ENCODE measurements around the gene MYCBPAP. TPM values are rescaled to one million over a fixed set of nuclear protein-coding genes. Genes with fewer than 3 reads are reported as not detected.

MYCBPAP gene
- total RNA-seq, 1 experiment from 2014 or later = not detected

DNA sequence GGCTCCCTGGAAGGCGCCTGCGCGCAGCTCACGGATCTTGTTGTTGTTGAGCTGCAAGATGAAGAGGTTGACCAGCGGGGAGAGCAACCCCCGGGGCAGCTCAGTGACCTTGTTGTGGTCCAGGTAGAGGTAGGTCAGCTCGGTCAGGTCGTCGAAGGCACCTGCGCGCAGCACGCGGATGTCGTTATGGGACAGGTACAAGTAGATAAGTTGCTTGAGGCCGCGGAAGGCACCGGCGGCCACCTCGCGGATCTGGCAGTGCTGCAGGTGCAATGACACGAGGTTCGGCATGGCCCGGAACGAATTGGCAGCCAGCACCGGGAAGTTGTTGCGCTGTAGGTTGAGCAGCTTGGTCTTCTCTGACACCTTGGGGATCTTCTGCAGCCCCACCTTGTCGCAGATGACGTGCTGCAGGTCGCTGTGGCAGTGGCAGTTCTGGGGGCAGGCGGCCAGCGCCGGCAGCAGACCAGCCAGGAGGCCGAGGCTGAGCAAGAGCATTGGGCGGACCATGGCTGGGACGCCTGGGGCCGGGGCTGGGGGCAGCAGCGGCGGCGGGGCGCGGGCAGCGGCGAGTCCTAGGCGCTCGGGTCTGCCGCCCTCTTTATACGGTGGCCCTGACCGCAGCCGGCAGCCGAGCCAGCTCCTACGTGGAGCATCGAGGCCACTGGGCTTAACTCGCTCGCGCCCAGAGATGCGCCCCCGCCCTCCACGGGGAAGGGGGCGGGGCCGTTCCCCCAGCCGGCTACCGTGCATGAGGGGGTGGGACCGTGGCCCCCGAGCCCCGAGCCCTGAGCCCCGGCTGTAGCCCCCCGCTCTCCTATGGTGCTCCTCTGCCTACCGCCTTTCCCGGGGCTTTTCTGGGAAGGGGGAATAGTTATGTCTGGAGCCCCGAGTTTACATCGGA is 39.7 kb upstream of the MYCBPAP start, which contains the start of gene CHAD:
Gene CHAD, minus strand, starts transcription at position 577 of the 904 bp plus-strand sequence. Its CDS starts 67 bp downstream, at position 510.
- H3K9ac ChIP-seq (ENCODE audit: low read length) = no peak within 1 kb of the TSS
- CTCF ChIA-PET = interaction anchor here (0.5 kb wide), 1 partner anchor 241 kb away, joined by 3 read pairs; no protein-coding TSS in a partner anchor
- H3K4me3 ChIP-seq (replicated peaks in 1 of 2; ENCODE audit: low read depth in 1 of 2, low read length in 2 of 2) = no peak within 1 kb of the TSS

More for the DNA sequence above, 39.7 kb upstream of the MYCBPAP start, which contains the start of gene CHAD:
- Histone ChIP-seq H4K20me1 (ENCODE audit: insufficient read depth) (no peaks in the 10 kb centered on the region), H3K9me3 (ENCODE audit: control insufficient read depth in 1 of 2, insufficient read depth in 1 of 2, low read depth in 1 of 2, low read length in 2 of 2) (no peaks in the 10 kb centered on the region), H3K27ac (ENCODE audit: low read depth, low read length) (no peak within 1 kb of the TSS), H3K4me1 (ENCODE audit: control insufficient read depth in 1 of 2, insufficient read depth in 2 of 2, low read length in 2 of 2) (peaks cover 4 to 16% of the 10 kb centered on the region in 2 experiments; a peak in 2 of 4 replicates), H3K36me3 (ENCODE audit: control insufficient read depth in 1 of 2, insufficient read depth in 2 of 2, low read length in 2 of 2) (no peaks in the 10 kb centered on the region), H3K79me2 (ENCODE audit: insufficient read depth, low read length) (no peaks in the 10 kb centered on the region), H2AFZ (ENCODE audit: low read depth, low read length, poor library complexity, severe bottlenecking) (no peak within 1 kb of the TSS), H3K27me3 (ENCODE audit: insufficient read depth, low read length) (no peaks in the 10 kb centered on the region), H3K9me2 (ENCODE audit: insufficient read depth) (no peaks in the 10 kb centered on the region), H3K4me2 (ENCODE audit: low read length) (no peak within 1 kb of the TSS)
- TF ChIP-seq POLR2A (IDR thresholded peaks at IDR 0.05; ENCODE audit: borderline replicate concordance, extremely low read depth, insufficient read depth, insufficient read length) (no peak), JUND (IDR thresholded peaks at IDR 0.05) (no peak), TCF7L2 (IDR thresholded peaks at IDR 0.05; ENCODE audit: borderline replicate concordance, extremely low read depth, insufficient read depth, insufficient read length) (no peak), CEBPB (IDR thresholded peaks at IDR 0.05; ENCODE audit: low read depth) (no peak), ELF1 (IDR thresholded peaks at IDR 0.05; ENCODE audit: borderline replicate concordance, low read depth) (no peak), ZFX (IDR thresholded peaks at IDR 0.05) (no peak), EZH2 (IDR thresholded peaks at IDR 0.05) (no peak), SP1 (IDR thresholded peaks at IDR 0.05; ENCODE audit: low read depth) (no peak), EZH2phosphoT487 (IDR thresholded peaks at IDR 0.05; ENCODE audit: borderline replicate concordance) (no peak), SIN3A (IDR thresholded peaks at IDR 0.05; ENCODE audit: low read depth) (no peak), YY1 (IDR thresholded peaks at IDR 0.05; ENCODE audit: extremely low read depth, insufficient replicate concordance, low read depth, low read length) (no peak), FOSL1 (IDR thresholded peaks at IDR 0.05; ENCODE audit: low read depth) (no peak), RAD21 (IDR thresholded peaks at IDR 0.05; ENCODE audit: low read depth) (no peak)
- TF ChIP-seq, protein P1, sequence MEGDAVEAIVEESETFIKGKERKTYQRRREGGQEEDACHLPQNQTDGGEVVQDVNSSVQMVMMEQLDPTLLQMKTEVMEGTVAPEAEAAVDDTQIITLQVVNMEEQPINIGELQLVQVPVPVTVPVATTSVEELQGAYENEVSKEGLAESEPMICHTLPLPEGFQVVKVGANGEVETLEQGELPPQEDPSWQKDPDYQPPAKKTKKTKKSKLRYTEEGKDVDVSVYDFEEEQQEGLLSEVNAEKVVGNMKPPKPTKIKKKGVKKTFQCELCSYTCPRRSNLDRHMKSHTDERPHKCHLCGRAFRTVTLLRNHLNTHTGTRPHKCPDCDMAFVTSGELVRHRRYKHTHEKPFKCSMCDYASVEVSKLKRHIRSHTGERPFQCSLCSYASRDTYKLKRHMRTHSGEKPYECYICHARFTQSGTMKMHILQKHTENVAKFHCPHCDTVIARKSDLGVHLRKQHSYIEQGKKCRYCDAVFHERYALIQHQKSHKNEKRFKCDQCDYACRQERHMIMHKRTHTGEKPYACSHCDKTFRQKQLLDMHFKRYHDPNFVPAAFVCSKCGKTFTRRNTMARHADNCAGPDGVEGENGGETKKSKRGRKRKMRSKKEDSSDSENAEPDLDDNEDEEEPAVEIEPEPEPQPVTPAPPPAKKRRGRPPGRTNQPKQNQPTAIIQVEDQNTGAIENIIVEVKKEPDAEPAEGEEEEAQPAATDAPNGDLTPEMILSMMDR (IDR thresholded peaks at IDR 0.05 in 2 of 3, conservative IDR thresholded peaks at IDR 0.05 in 1 of 3; ENCODE audit: borderline replicate concordance in 1 of 3, insufficient read depth in 1 of 3, low read depth in 2 of 3, low read length in 2 of 3) = no peak
- TF ChIP-seq, protein P2, sequence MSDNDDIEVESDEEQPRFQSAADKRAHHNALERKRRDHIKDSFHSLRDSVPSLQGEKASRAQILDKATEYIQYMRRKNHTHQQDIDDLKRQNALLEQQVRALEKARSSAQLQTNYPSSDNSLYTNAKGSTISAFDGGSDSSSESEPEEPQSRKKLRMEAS (IDR thresholded peaks at IDR 0.05) = no peak
- TF ChIP-seq, protein P3, sequence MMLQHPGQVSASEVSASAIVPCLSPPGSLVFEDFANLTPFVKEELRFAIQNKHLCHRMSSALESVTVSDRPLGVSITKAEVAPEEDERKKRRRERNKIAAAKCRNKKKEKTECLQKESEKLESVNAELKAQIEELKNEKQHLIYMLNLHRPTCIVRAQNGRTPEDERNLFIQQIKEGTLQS (IDR thresholded peaks at IDR 0.05) = no peak
- ATAC-seq = no peak
- BruUV-seq (replicated peaks) = no TSS peak
- ChIA-PET POLR2A (interaction anchor here (0.8 kb wide), 1 partner anchor 10 kb away, joined by 3 read pairs; no protein-coding TSS in a partner anchor), RAD21 (ENCODE audit: low non-redundant PET in 1 of 2, low total read pairs in 2 of 2, uncharacterized antibody in 2 of 2, unreplicated experiment in 2 of 2) (no interaction called here)
- intact Hi-C loops (cut with micrococcal nuclease) = no loop called here
- DNase-seq (ENCODE audit: low read depth, low spot score) = no peak
